HEK293 (cell line): ENCODE measurements around the gene CRACDL.

ENCODE experiments used
- CTCF ChIA-PET: fragments of 350-600 bp; formaldehyde crosslinking; extraction: SDS; loops from one replicate; lab custom pipeline; 2021; ENCODE audit warnings: antibody characterized with exemption; lab: Yijun Ruan, JAX
- POLR2A ChIA-PET: fragments of 300-600 bp; formaldehyde crosslinking; extraction: SDS; loops from one replicate; lab custom pipeline; 2020; ENCODE audit warnings: antibody characterized with exemption, inconsistent platforms; lab: Yijun Ruan, JAX
- H3K27ac ChIP-seq: fragments of 200-500 bp; sonication (Bioruptor generic); 2 replicates; pipeline ENCODE4 v1.5.1; 2014; ENCODE audit warnings: low read depth, low read length, control low read depth, inconsistent platforms; ENCODE audit errors: extremely low read depth
- H3K36me3 ChIP-seq, 2 experiments: fragments of 200-500 bp in 1 of 2; sonication (Bioruptor generic) in 1 of 2; 1 replicate in 1 of 2; 2 replicates in 1 of 2; pipeline ENCODE4 v1.5.1; 2014 to 2017; ENCODE audit warnings: inconsistent platforms in 2 of 2, low read length in 2 of 2; ENCODE audit not compliant: control insufficient read depth in 2 of 2, insufficient read depth in 1 of 2
- H3K4me1 ChIP-seq: fragments of 200-500 bp; sonication (Bioruptor generic); 2 replicates; pipeline ENCODE4 v1.5.1; 2014; ENCODE audit warnings: mild to moderate bottlenecking, low read length, inconsistent platforms; ENCODE audit not compliant: control insufficient read depth, insufficient read depth
- H3K4me3 ChIP-seq: 2 replicates; pipeline ENCODE4 v1.5.1; 2011; ENCODE audit warnings: low read depth, mild to moderate bottlenecking, control low read depth, low read length, moderate library complexity
- H3K9me3 ChIP-seq: fragments of 200-500 bp; sonication (Bioruptor generic); 2 replicates; pipeline ENCODE4 v1.5.1; 2014; ENCODE audit warnings: low read depth, low read length, inconsistent platforms; ENCODE audit not compliant: control insufficient read depth, insufficient read depth
- EGR2 ChIP-seq: fragments of 450-650 bp; formaldehyde crosslinking; IDR thresholded peaks from 2 replicates; pipeline ENCODE4 v1.5.1; 2016; ENCODE audit warnings: low read depth, missing biosample characterization, missing genetic modification characterization
- GFI1B ChIP-seq: fragments of 450-650 bp; formaldehyde crosslinking; IDR thresholded peaks from 2 replicates; pipeline ENCODE4 v1.5.1; 2016; ENCODE audit warnings: missing biosample characterization, missing genetic modification characterization
- HOXC10 ChIP-seq: sonication (generic); formaldehyde crosslinking; IDR thresholded peaks from 2 replicates; pipeline ENCODE4 v1.8.1; 2023; ENCODE audit warnings: mild to moderate bottlenecking, missing genetic modification reagents
- KLF1 ChIP-seq: fragments of 450-650 bp; formaldehyde crosslinking; IDR thresholded peaks from 2 replicates; pipeline ENCODE4 v1.5.1; 2016; ENCODE audit warnings: missing biosample characterization, missing genetic modification characterization
- OVOL3 ChIP-seq: fragments of 450-650 bp; formaldehyde crosslinking; IDR thresholded peaks from 2 replicates; pipeline ENCODE4 v1.5.1; 2016; ENCODE audit warnings: missing biosample characterization, missing genetic modification characterization
- SETDB1 ChIP-seq: IDR thresholded peaks from one replicate; pipeline ENCODE4 v1.6.1; 2017; ENCODE audit warnings: mild to moderate bottlenecking, low read length, moderate library complexity, mixed read lengths; ENCODE audit not compliant: insufficient read length
- ZBTB1 ChIP-seq: fragments of 450-650 bp; formaldehyde crosslinking; IDR thresholded peaks from 2 replicates; pipeline ENCODE4 v1.5.1; 2016; ENCODE audit warnings: missing biosample characterization, missing genetic modification characterization
- ZBTB49 ChIP-seq: fragments of 450-650 bp; formaldehyde crosslinking; IDR thresholded peaks from 2 replicates; pipeline ENCODE4 v1.5.1; 2016; ENCODE audit warnings: missing biosample characterization, missing genetic modification characterization, low read depth
- ZEB2 ChIP-seq: fragments of 450-650 bp; formaldehyde crosslinking; IDR thresholded peaks from 2 replicates; pipeline ENCODE4 v1.5.1; 2016; ENCODE audit warnings: missing biosample characterization, missing genetic modification characterization
- ZNF148 ChIP-seq: fragments of 450-650 bp; formaldehyde crosslinking; IDR thresholded peaks from 2 replicates; pipeline ENCODE4 v1.5.0; 2017; ENCODE audit warnings: missing biosample characterization, missing genetic modification characterization, borderline replicate concordance
- ZNF155 ChIP-seq: fragments of 450-650 bp; formaldehyde crosslinking; IDR thresholded peaks from 2 replicates; pipeline ENCODE4 v1.5.1; 2016; ENCODE audit warnings: missing biosample characterization, missing genetic modification characterization
- ZNF362 ChIP-seq: fragments of 450-650 bp; formaldehyde crosslinking; IDR thresholded peaks from 2 replicates; pipeline ENCODE4 v1.5.1; 2016; ENCODE audit warnings: missing biosample characterization, missing genetic modification characterization
- ZNF366 ChIP-seq: fragments of 450-650 bp; formaldehyde crosslinking; conservative IDR thresholded peaks from 2 replicates; pipeline ENCODE4 v1.5.1; 2016; ENCODE audit warnings: missing biosample characterization, missing genetic modification characterization
- ZNF37A ChIP-seq: fragments of 450-650 bp; IDR thresholded peaks from 2 replicates; pipeline ENCODE4 v1.5.1; 2018; ENCODE audit warnings: missing biosample characterization, missing genetic modification characterization
- ZNF394 ChIP-seq: fragments of 450-650 bp; formaldehyde crosslinking; IDR thresholded peaks from 2 replicates; pipeline ENCODE4 v1.5.1; 2016; ENCODE audit warnings: missing biosample characterization, missing genetic modification characterization, mild to moderate bottlenecking, moderate library complexity, borderline replicate concordance
- ZNF398 ChIP-seq: fragments of 450-650 bp; formaldehyde crosslinking; IDR thresholded peaks from 2 replicates; pipeline ENCODE4 v1.5.1; 2017; ENCODE audit warnings: missing biosample characterization, missing genetic modification characterization
- ZNF426 ChIP-seq: fragments of 450-650 bp; formaldehyde crosslinking; IDR thresholded peaks from 2 replicates; pipeline ENCODE4 v1.5.1; 2017; ENCODE audit warnings: missing biosample characterization, missing genetic modification characterization, mild to moderate bottlenecking, inconsistent platforms, moderate library complexity
- ZNF433 ChIP-seq: fragments of 450-650 bp; formaldehyde crosslinking; IDR thresholded peaks from 2 replicates; pipeline ENCODE4 v1.5.1; 2016; ENCODE audit warnings: missing biosample characterization, missing genetic modification characterization, low read depth
- ZNF561 ChIP-seq: fragments of 450-650 bp; IDR thresholded peaks from 2 replicates; pipeline ENCODE4 v1.5.1; 2018; ENCODE audit warnings: missing biosample characterization, missing genetic modification characterization, borderline replicate concordance
- ZNF610 ChIP-seq: fragments of 450-650 bp; formaldehyde crosslinking; IDR thresholded peaks from 2 replicates; pipeline ENCODE4 v1.5.1; 2016; ENCODE audit warnings: missing biosample characterization, missing genetic modification characterization, borderline replicate concordance
- ZNF701 ChIP-seq: fragments of 450-650 bp; formaldehyde crosslinking; IDR thresholded peaks from 2 replicates; pipeline ENCODE4 v1.5.1; 2016; ENCODE audit warnings: missing biosample characterization, missing genetic modification characterization
- ZNF747 ChIP-seq: fragments of 450-650 bp; formaldehyde crosslinking; IDR thresholded peaks from 2 replicates; pipeline ENCODE4 v1.5.1; 2016; ENCODE audit warnings: missing biosample characterization, missing genetic modification characterization
- ZNF785 ChIP-seq: fragments of 450-650 bp; formaldehyde crosslinking; IDR thresholded peaks from 2 replicates; pipeline ENCODE4 v1.5.1; 2016; ENCODE audit warnings: missing biosample characterization, missing genetic modification characterization

Gene CRACDL

GRCh38 chr2:98823196-98824170 is 112.5 kb downstream of the CRACDL start:
- Histone ChIP-seq H3K27ac (no peak overlapping the region), H3K4me1 (no peaks in the 10 kb centered on the region), H3K9me3 (no peaks in the 10 kb centered on the region), H3K36me3 (no peaks in the 10 kb centered on the region), H3K4me3 (no peak overlapping the region)
- ChIA-PET POLR2A (no interaction called here), CTCF (interaction anchor here (0.6 kb wide), 2 partner anchors 144 to 1727 kb away, joined by 3 read pairs; no protein-coding TSS in a partner anchor)
- no peak for TF ChIP-seq ZEB2 (tag by site-specific recombination)
- TF ChIP-seq ZNF155 (tag by site-specific recombination), result no peak
- TF ChIP-seq OVOL3 (tag by site-specific recombination), result no peak
- no peak for TF ChIP-seq ZNF785 (tag by site-specific recombination)
- TF ChIP-seq ZNF433 (tag by site-specific recombination), result no peak
- no peak for TF ChIP-seq GFI1B (tag by site-specific recombination)
- no peak for TF ChIP-seq KLF1 (tag by site-specific recombination)
- TF ChIP-seq ZNF362 (tag by site-specific recombination), result no peak
- no peak for TF ChIP-seq ZNF426 (tag by site-specific recombination)
- TF ChIP-seq ZNF148 (tag by site-specific recombination), result no peak

GRCh38 chr2:98822301-98823164 is 113.5 kb downstream of the CRACDL start:
- CTCF ChIA-PET, result interaction anchor here (0.6 kb wide), 1 partner anchor 143 kb away, joined by 3 read pairs; no protein-coding TSS in a partner anchor
- no peaks in the 10 kb centered on the region for H3K36me3 ChIP-seq
- no peak overlapping the region for H3K27ac ChIP-seq
- H3K9me3 ChIP-seq, result no peaks in the 10 kb centered on the region
- POLR2A ChIA-PET, result no interaction called here
- no peak overlapping the region for H3K4me3 ChIP-seq
- no peaks in the 10 kb centered on the region for H3K4me1 ChIP-seq
- TF ChIP-seq SETDB1 (no peak), ZNF394 (no peak), ZNF398 (no peak), ZNF701 (tag by site-specific recombination) (no peak), ZNF366 (no peak), EGR2 (tag by site-specific recombination) (no peak), ZNF561 (tag by site-specific recombination) (no peak), ZNF610 (tag by site-specific recombination) (no peak), GFI1B (tag by site-specific recombination) (no peak), ZBTB1 (tag by site-specific recombination) (no peak), ZNF37A (no peak), ZBTB49 (tag by site-specific recombination) (no peak), HOXC10 (CRISPR knock-in tag) (no peak), ZNF747 (no peak)
